ENCODE results near the gene KCNQ1. TPM values are rescaled to one million over a fixed set of nuclear protein-coding genes. Genes with fewer than 3 reads are reported as not detected.

KCNQ1 gene
- total and polyA plus RNA-seq, 9 of the 15 experiments (the other 6 are each of a cell fraction or from before 2014, with no cell fraction given) = 0.44 TPM; not detected in 8

GRCh38 chr11:2885017-2885677 is 440.3 kb downstream of the KCNQ1 start (continued):
- TF ChIP-seq ZNF609 (CRISPR knock-in tag; IDR thresholded peaks at IDR 0.05; ENCODE audit: borderline replicate concordance) (peak; percentile 71; the same call in 1 of the 2 replicates), PHF8 (IDR thresholded peaks at IDR 0.05; ENCODE audit: borderline replicate concordance, low read length) (peak; percentile 68; the same call in 1 of the 2 replicates), KLF6 (CRISPR knock-in tag; IDR thresholded peaks at IDR 0.05; ENCODE audit: borderline replicate concordance) (no peak), KDM4B (IDR thresholded peaks at IDR 0.05; ENCODE audit: borderline replicate concordance in 2 of 2, low read depth in 1 of 2) (no peak), ZKSCAN3 (CRISPR knock-in tag; IDR thresholded peaks at IDR 0.05) (no peak), MYBL2 (IDR thresholded peaks at IDR 0.05; ENCODE audit: low read depth) (no peak), MYBL2 (CRISPR knock-in tag; IDR thresholded peaks at IDR 0.05; ENCODE audit: borderline replicate concordance) (no peak), ZNF224 (CRISPR knock-in tag; IDR thresholded peaks at IDR 0.05) (peak; percentile 93), ZNF277 (CRISPR knock-in tag; IDR thresholded peaks at IDR 0.05; ENCODE audit: borderline replicate concordance) (no peak), THAP7 (CRISPR knock-in tag; IDR thresholded peaks at IDR 0.05) (no peak), RNF219 (CRISPR knock-in tag; IDR thresholded peaks at IDR 0.05) (no peak), E2F3 (CRISPR knock-in tag; IDR thresholded peaks at IDR 0.05) (no peak), NBN (IDR thresholded peaks at IDR 0.05; ENCODE audit: low read depth) (no peak), NEUROD1 (IDR thresholded peaks at IDR 0.05; ENCODE audit: borderline replicate concordance, low read depth, low read length, partially characterized antibody) (peak; percentile 19), SAFB (IDR thresholded peaks at IDR 0.05; ENCODE audit: borderline replicate concordance, low read depth, low read length) (peak; percentile 70; the same call in 1 of the 2 replicates)
